Astrocyte of the cerebellum (primary cell): ENCODE data around the gene TMEM185B.

ENCODE experiments used
- DNase-seq: peaks from one replicate; pipeline ENCODE4 v3.0.0-alpha.2; 2011; ENCODE audit warnings: low read depth
- H3K4me3 ChIP-seq: 2 replicates; pipeline ENCODE4 v1.5.1; 2011; ENCODE audit warnings: mild to moderate bottlenecking, low read depth, low read length, moderate library complexity
- in situ Hi-C: cut with HindIII; loops from 2 replicates; pipeline ENCODE4 v1.10.0; 2017; ENCODE audit warnings: low sequenced_read_pairs
- TF ChIP-seq, protein P1 (sequence below): IDR thresholded peaks from 2 replicates; pipeline ENCODE4 v1.5.1; 2012; ENCODE audit warnings: low read length, low read depth, moderate library complexity, mild to moderate bottlenecking; ENCODE audit errors: missing control alignments

Gene TMEM185B

DNA sequence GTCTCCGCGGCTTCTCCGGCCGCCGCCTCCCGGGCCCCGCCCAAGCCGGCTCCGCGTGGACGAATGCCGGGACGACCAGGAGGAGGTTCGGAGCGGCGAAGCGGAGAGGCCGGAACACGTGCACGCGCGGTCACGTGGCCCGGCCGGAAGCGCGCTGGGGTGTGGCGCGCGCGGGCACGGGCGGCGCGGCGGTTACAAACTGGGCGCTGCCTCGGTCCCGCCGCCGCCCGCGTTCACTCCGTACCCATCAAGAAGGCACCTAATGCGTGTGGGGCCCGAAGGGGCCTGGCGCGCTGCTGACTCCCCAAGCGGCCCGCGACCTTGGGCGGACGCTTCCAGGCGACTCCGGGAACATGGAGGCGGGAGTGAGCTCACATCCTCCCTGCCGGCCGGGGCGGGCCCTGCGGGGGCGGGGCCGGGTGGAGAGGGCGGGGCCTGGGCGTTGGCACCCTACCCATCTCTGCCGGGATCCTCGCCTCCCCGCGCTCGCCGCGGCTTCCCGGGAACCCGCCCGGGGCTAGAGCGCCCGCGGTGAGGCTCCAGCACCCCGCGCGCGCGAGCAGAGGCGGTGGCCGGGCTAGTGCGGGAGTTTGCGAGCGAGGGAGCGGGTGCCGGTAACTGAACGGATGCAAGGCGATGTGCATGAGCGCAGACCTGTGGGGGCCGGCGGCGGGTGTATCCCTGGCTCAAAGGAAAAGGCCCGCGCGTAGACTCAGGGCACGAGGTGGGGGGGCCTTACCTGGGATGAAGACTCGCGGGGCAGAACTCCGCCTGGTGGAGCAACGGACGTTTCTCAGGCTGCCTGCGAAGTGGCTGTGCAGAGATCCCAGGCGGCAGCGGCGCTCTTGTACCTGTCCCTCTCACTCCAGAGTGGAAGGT is at the start of gene TMEM185B:
Gene TMEM185B (minus strand): TSS at position 367 of the 879 bp plus-strand sequence. CDS start 424 bp downstream, outside the sequence.
- DNase-seq, result peak; percentile 29
- TF ChIP-seq, protein P1, sequence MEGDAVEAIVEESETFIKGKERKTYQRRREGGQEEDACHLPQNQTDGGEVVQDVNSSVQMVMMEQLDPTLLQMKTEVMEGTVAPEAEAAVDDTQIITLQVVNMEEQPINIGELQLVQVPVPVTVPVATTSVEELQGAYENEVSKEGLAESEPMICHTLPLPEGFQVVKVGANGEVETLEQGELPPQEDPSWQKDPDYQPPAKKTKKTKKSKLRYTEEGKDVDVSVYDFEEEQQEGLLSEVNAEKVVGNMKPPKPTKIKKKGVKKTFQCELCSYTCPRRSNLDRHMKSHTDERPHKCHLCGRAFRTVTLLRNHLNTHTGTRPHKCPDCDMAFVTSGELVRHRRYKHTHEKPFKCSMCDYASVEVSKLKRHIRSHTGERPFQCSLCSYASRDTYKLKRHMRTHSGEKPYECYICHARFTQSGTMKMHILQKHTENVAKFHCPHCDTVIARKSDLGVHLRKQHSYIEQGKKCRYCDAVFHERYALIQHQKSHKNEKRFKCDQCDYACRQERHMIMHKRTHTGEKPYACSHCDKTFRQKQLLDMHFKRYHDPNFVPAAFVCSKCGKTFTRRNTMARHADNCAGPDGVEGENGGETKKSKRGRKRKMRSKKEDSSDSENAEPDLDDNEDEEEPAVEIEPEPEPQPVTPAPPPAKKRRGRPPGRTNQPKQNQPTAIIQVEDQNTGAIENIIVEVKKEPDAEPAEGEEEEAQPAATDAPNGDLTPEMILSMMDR, result peak; percentile 45
- H3K4me3 ChIP-seq, result peak within 1 kb of the TSS; percentile 57
- in situ Hi-C loops, result no loop called here

DNA sequence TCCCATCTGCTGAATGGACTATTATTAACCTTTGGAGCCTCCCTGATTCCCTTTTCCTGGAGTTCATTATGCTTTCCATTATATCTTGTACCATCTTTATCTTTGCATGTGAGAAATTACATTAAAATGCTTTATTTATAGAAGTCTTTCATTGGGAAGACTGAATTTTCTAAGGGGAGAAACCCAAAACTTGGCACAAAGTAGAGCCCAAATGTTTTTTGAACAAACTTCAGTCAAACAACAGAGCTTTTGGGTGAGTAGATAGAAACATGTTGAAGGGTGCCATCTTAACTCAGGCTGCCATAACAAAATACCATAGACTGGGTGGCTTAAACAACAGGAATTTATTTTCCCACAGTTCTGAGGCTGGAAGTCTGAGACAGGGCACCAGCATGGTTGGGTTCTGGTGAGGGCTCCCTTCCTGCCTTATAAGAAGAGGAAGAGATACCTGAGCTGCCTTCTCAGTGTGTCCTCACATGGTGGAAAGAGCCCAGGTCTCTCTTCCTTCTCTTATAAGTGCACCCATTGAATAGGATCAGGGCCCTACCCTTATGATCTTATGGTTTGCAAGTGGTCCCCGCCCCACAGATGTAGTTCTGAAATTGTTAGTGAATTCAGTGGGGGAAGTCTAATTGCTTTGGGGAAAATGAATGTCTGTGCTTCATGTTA is 48.6 kb upstream of the TMEM185B start:
- in situ Hi-C loops, result no loop called here
- H3K4me3 ChIP-seq, result no peak overlapping the region
- DNase-seq, result no peak
- TF ChIP-seq, protein P1, result no peak

DNA sequence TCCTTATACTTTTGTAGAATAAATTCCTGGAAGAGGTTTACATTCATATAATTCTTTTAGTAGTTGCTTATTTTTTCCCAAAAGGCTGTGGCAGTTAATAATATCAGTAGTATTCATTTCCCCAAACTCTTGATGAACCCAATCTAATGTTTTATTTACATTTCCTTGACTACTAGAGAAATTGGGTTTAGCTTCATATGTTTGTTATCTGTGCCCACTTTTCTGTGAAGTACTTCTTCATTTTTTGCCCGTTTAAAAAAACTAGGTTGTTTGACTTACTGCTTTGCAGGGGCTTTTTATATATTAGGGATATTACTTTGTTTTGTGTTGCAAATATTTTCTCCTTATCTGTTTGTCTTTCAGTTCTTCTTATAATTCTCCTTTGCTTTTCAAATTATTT is 46.6 kb upstream of the TMEM185B start:
- H3K4me3 ChIP-seq, result no peak overlapping the region
- TF ChIP-seq, protein P1, result no peak
- DNase-seq, result no peak
- in situ Hi-C loops, result no loop called here

DNA sequence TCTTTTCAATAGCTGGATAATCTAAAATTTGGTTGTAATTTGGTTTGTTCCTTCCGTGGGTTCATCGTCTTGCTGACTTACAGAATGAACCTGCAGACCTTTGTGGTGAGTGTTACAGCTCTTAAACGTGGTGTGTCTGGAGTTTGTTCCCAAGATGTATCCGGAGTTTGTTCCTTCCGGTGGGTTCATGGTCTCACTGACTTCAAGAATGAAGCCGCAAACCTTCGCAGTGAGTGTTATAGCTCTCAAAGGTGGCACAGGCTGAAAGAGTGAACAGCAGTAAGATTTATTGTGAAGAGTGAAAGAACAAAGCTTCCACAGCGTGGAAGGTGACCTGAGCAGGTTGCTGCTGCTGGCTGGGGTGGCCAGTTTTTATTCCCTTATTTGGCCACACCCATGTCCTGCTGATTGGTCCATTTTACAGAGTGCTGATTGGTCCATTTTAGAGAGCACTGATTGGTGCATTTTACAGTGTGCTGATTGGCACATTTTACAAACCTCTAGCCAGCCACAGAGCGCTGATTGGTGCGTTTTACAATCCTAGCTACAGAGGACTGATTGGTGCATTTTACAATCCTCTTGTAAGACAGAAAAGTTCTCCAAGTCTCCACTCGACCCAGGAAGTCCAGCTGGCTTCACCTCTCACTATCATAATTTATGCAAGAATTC is 46.0 kb upstream of the TMEM185B start:
- H3K4me3 ChIP-seq, result no peak overlapping the region
- in situ Hi-C loops, result no loop called here
- TF ChIP-seq, protein P1, result no peak
- DNase-seq, result no peak

DNA sequence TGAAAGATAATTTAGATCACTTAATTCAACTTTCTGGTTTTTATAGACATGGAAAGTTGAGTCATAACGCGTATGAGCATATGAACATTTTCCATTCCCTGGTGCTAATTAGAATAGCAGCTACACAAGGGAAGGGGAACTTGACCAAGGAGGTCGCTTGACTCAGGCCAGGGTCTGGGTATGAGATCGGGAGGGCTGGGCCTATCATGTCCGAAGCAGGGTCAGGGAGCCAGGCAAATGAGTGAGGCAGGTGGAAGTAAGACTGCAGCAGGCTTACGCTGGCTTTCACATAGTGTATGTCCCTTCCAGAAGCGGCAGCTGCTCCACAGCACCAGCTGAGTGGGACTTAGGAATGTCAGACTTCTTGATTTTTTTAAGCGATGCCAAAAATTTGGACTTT is 44.1 kb upstream of the TMEM185B start:
- TF ChIP-seq, protein P1, result no peak
- in situ Hi-C loops, result no loop called here
- H3K4me3 ChIP-seq, result no peak overlapping the region
- DNase-seq, result no peak

DNA sequence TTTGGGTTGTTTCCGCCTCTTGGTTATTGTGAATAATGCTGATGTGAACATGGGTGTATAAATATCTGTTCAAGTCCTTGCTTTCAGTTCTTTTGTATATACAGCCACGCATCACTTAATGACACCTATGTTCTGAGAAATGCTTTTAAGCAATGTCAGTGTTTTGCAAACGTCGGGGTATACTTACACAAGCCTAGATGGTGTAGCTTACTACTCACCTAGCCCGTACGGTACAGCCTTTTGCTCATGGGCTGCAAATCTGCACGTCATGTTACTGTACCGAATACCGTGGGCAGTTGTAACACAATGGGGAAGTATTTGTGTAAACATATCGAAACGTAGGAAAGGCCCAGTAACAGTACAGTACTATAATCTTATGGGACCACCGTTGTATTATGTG is 41.8 kb upstream of the TMEM185B start:
- in situ Hi-C loops, result no loop called here
- DNase-seq, result no peak
- no peak overlapping the region for H3K4me3 ChIP-seq
- TF ChIP-seq, protein P1, result no peak
